Brain microvascular endothelial cell (primary cell): ENCODE results near the gene PARD3.

ENCODE experiments used
- DNase-seq: peaks from one replicate; pipeline ENCODE4 v3.0.0-alpha.2; 2020
- H3K27ac ChIP-seq: fragments of 250-450 bp; sonication (Bioruptor Pico); 2 replicates; pipeline ENCODE4 v1.5.1; 2020; ENCODE audit warnings: mild to moderate bottlenecking, moderate library complexity
- H3K27me3 ChIP-seq: fragments of 250-450 bp; sonication (Bioruptor Pico); replicated peaks from 2 replicates; pipeline ENCODE4 v1.5.1; 2020; ENCODE audit warnings: mild to moderate bottlenecking
- H3K36me3 ChIP-seq: fragments of 250-450 bp; sonication (Bioruptor Pico); replicated peaks from 2 replicates; pipeline ENCODE4 v1.5.1; 2020; ENCODE audit warnings: mild to moderate bottlenecking
- H3K4me3 ChIP-seq: 2 replicates; pipeline ENCODE4 v1.5.1; 2011; ENCODE audit warnings: low read depth, mild to moderate bottlenecking, control low read depth, low read length, moderate library complexity
- in situ Hi-C: cut with HindIII; loops from 2 replicates; pipeline ENCODE4 v1.10.0; 2017; ENCODE audit warnings: low sequenced_read_pairs, low pct_ligation_motif_present
- TF ChIP-seq, protein P1 (sequence below): IDR thresholded peaks from 2 replicates; pipeline ENCODE4 v1.5.1; 2011; ENCODE audit warnings: low read depth, mild to moderate bottlenecking, moderate library complexity, low read length, control low read depth, inconsistent platforms; ENCODE audit errors: missing control alignments

The PARD3 gene

DNA sequence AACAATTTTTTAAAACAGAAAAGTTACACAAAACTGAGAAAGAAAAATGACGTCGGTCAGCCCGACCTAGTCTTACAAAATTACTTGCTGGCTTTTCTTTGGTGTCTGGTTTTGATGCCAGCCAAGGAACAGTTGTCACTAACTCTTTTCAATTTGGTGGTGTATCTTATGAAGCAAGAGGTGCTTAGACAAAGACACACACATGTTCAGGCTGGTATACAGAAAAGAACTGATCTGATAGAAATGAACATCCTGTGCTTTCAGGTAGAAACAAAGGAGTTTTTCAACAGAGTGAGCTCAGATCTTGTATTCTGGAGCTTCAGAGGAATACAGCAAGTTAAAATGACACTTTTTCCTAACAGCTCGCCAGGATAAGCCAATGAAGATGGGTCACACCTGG is 43.6 kb downstream of the PARD3 start:
- H3K4me3 ChIP-seq: no peak overlapping the region
- no peak for DNase-seq
- no peak overlapping the region for H3K27ac ChIP-seq
- no peaks in the 10 kb centered on the region for H3K36me3 ChIP-seq
- in situ Hi-C loops: no loop called here
- no peaks in the 10 kb centered on the region for H3K27me3 ChIP-seq
- TF ChIP-seq, protein P1, sequence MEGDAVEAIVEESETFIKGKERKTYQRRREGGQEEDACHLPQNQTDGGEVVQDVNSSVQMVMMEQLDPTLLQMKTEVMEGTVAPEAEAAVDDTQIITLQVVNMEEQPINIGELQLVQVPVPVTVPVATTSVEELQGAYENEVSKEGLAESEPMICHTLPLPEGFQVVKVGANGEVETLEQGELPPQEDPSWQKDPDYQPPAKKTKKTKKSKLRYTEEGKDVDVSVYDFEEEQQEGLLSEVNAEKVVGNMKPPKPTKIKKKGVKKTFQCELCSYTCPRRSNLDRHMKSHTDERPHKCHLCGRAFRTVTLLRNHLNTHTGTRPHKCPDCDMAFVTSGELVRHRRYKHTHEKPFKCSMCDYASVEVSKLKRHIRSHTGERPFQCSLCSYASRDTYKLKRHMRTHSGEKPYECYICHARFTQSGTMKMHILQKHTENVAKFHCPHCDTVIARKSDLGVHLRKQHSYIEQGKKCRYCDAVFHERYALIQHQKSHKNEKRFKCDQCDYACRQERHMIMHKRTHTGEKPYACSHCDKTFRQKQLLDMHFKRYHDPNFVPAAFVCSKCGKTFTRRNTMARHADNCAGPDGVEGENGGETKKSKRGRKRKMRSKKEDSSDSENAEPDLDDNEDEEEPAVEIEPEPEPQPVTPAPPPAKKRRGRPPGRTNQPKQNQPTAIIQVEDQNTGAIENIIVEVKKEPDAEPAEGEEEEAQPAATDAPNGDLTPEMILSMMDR: no peak

DNA sequence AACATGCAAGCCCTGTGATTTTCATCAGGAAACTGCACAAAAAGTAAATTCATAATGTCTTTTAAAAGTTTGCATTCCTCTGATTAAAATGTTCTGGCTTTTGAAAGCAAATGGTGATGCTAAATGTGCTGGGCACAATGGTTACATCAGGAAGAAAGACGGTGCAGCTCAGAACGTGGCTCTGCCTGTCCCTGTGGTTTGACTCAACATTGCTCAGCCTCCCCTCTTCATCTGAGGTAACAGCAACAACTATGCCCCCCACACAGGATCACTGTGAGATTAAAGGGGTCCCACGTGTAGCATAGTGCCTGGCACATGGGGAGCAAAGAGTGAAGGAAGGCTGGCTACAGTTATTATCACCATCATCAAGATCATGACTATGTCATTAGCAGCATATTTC is 44.0 kb downstream of the PARD3 start:
- in situ Hi-C loops: no loop called here
- DNase-seq: no peak
- H3K4me3 ChIP-seq: no peak overlapping the region
- H3K36me3 ChIP-seq: no peaks in the 10 kb centered on the region
- no peaks in the 10 kb centered on the region for H3K27me3 ChIP-seq
- no peak overlapping the region for H3K27ac ChIP-seq
- TF ChIP-seq, protein P1: no peak

DNA sequence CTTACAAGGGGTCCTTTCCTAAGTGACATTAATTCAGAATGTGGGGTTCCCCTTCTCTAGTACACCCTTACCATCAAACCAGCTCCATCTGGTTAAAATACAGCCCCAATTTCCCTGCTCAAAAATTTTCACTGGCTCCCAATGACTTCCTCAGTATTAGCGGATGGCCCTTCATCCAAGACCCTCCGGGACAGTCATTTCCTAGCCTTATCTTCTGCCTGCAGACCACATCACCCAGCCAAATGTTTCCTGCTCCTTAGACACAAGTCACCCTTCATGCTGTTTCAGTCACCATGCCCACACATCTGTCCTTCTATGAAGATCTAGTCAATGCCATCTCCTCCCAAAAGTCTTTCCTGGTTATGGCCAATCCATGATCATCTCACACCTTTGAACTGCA is 45.2 kb downstream of the PARD3 start:
- no peak for DNase-seq
- in situ Hi-C loops: no loop called here
- Histone ChIP-seq H3K27me3 (no peaks in the 10 kb centered on the region), H3K4me3 (no peak overlapping the region), H3K36me3 (no peaks in the 10 kb centered on the region), H3K27ac (no peak overlapping the region)
- TF ChIP-seq, protein P1: no peak

DNA sequence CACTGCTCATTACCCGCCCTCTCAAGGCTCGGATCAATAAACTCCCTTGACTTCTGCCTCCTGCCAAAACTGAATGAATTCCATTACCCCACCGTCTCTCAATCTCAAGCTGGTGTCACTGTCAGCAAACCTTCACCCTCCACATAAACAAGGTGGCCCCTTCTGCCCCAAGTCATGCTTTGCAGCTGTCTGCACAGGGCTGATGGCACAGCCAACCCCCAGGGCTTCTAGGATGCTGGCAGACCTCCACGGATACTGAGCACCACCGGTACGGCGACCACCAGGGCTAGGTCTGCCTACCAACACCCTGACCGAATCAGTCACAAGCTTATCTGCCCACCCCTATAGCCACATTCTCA is 46.1 kb downstream of the PARD3 start:
- DNase-seq: no peak
- in situ Hi-C loops: no loop called here
- H3K36me3 ChIP-seq: no peaks in the 10 kb centered on the region
- no peak overlapping the region for H3K4me3 ChIP-seq
- TF ChIP-seq, protein P1: no peak
- no peak overlapping the region for H3K27ac ChIP-seq
- H3K27me3 ChIP-seq: no peaks in the 10 kb centered on the region

DNA sequence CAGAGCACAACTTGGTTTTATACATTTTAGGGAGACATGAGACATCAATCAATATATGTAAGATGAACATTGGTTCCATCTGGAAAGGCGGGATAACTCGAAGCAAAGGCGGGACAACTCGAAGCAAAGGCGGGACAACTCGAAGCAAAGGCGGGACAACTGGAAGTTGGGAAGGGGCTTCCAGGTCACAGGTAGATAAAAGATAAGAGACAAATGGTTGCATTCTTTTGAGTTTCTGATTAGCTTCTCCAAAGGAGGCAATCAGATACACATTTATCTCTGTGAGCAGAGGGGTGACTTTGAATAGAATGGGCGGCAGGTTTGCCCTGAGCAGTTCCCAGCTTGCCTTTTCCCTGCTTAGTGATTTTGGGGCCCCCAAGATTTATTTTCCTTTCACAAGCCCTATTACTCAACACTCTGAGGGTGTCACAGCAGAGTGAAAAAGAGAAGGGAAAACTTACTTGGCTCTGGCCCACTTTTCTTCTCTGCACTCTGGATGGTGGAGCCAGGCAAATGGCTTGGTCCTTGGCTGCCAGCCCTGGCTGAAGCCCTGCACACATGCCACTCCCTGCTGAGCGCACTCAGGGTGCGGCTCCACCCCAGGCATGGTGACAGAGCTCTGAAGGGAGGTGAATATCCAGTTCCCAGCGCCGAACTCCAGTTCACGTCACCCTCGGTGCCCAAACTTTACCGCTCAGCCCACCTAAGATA is 46.7 kb downstream of the PARD3 start:
- TF ChIP-seq, protein P1: no peak
- H3K27ac ChIP-seq: no peak overlapping the region
- no peak for DNase-seq
- no peak overlapping the region for H3K4me3 ChIP-seq
- in situ Hi-C loops: no loop called here
- no peaks in the 10 kb centered on the region for H3K36me3 ChIP-seq
- H3K27me3 ChIP-seq: no peaks in the 10 kb centered on the region
